Mesodermal cell (in vitro differentiated cells): Measurements from ENCODE around the gene PPCDC.
A peak's percentile ranks its signal among the peaks of the same experiment; 100 is the strongest.

Experiments
- H3K27ac ChIP-seq: 2 replicates; pipeline ENCODE4 v1.7.0; 2013; ENCODE audit warnings: mild to moderate bottlenecking, low read depth, low read length, moderate library complexity; ENCODE audit not compliant: severe bottlenecking
- H3K36me3 ChIP-seq: 2 replicates; pipeline ENCODE4 v1.7.1; 2013; ENCODE audit warnings: mild to moderate bottlenecking, low read length, moderate library complexity; ENCODE audit not compliant: control insufficient read depth, insufficient read depth
- H3K4me1 ChIP-seq: one replicate; pipeline ENCODE4 v1.7.1; 2013; ENCODE audit warnings: mild to moderate bottlenecking, low read length; ENCODE audit not compliant: insufficient read depth, control insufficient read depth, poor library complexity, severe bottlenecking
- H3K4me3 ChIP-seq: 2 replicates; pipeline ENCODE4 v1.7.0; 2013; ENCODE audit warnings: low read length, control low read depth, mild to moderate bottlenecking; ENCODE audit not compliant: insufficient read depth, poor library complexity, severe bottlenecking; ENCODE audit errors: extremely low read depth
- H3K9me3 ChIP-seq: 2 replicates; pipeline ENCODE4 v1.7.1; 2013; ENCODE audit warnings: mild to moderate bottlenecking, low read length, moderate library complexity; ENCODE audit not compliant: control insufficient read depth
- WGBS, 2 experiments: methylation state at CpG; one replicate each; pipeline ENCODE4 v1.1.5; 2013; ENCODE audit warnings: missing lambda C conversion rate in 2 of 2; ENCODE audit not compliant: insufficient coverage in 2 of 2; 5-methylcytosine and 5-hydroxymethylcytosine counted together

PPCDC gene

GRCh38 chr15:75029378-75030022 lies 6.1 kb downstream of the PPCDC start:
- peaks cover 17% of the 10 kb centered on the region for H3K36me3 ChIP-seq

GRCh38 chr15:75030023-75030413 lies 6.6 kb downstream of the PPCDC start:
- Histone ChIP-seq H3K27ac (peak overlapping the region; percentile 8), H3K4me3 (no peak overlapping the region), H3K36me3 (peaks cover 19% of the 10 kb centered on the region), H3K4me1 (peaks cover 16% of the 10 kb centered on the region), H3K9me3 (no peaks in the 10 kb centered on the region)
- 80 to 83% methylated on average over 1 to 2 of the region's 2 CpGs for WGBS, 2 experiments

More at GRCh38 chr15:75029378-75030022, 6.1 kb downstream of the PPCDC start:
- WGBS, 2 experiments = 42 to 69% methylated on average over 5 to 8 of the region's 12 CpGs
- Histone ChIP-seq H3K9me3 (no peaks in the 10 kb centered on the region), H3K4me3 (no peak overlapping the region), H3K4me1 (peaks cover 16% of the 10 kb centered on the region), H3K27ac (no peak overlapping the region)

GRCh38 chr15:75030424-75030823 lies 7.0 kb downstream of the PPCDC start:
- 83 to 92% methylated on average over 1 to 4 of the region's 4 CpGs for WGBS, 2 experiments
- Histone ChIP-seq H3K4me3 (no peak overlapping the region), H3K4me1 (peaks cover 16% of the 10 kb centered on the region), H3K36me3 (peaks cover 19% of the 10 kb centered on the region), H3K27ac (peak overlapping the region; percentile 8), H3K9me3 (no peaks in the 10 kb centered on the region)

GRCh38 chr15:75031848-75032247 lies 8.5 kb downstream of the PPCDC start:
- Histone ChIP-seq H3K9me3 (no peaks in the 10 kb centered on the region), H3K27ac (no peak overlapping the region), H3K4me1 (peaks cover 18% of the 10 kb centered on the region), H3K36me3 (peaks cover 19% of the 10 kb centered on the region), H3K4me3 (no peak overlapping the region)
- 33% methylated on average over 1 of the region's 4 CpGs; no CpG with 5 or more reads in 1 of the 2 experiments for WGBS, 2 experiments

GRCh38 chr15:75032395-75032794 lies 9.0 kb downstream of the PPCDC start:
- Histone ChIP-seq H3K27ac (no peak overlapping the region), H3K36me3 (peaks cover 19% of the 10 kb centered on the region), H3K4me3 (no peak overlapping the region), H3K4me1 (peaks cover 18% of the 10 kb centered on the region), H3K9me3 (no peaks in the 10 kb centered on the region)
- WGBS, 2 experiments = 100% methylated on average over 1 of the region's 2 CpGs; no CpG with 5 or more reads in 1 of the 2 experiments

- H3K27ac ChIP-seq = no peak overlapping the region
- H3K4me3 ChIP-seq = no peak overlapping the region
- peaks cover 18% of the 10 kb centered on the region for H3K4me1 ChIP-seq
- 87 to 93% methylated on average over 5 of the region's 6 CpGs for WGBS, 2 experiments
- H3K36me3 ChIP-seq = peaks cover 19% of the 10 kb centered on the region
- no peaks in the 10 kb centered on the region for H3K9me3 ChIP-seq
Observed at GRCh38 chr15:75033809-75034208, 10.4 kb downstream of the PPCDC start.

- no peak overlapping the region for H3K4me3 ChIP-seq
- H3K36me3 ChIP-seq = peaks cover 23% of the 10 kb centered on the region
- WGBS, 2 experiments = 93 to 98% methylated on average over 4 to 6 of the region's 8 CpGs
- peaks cover 15% of the 10 kb centered on the region for H3K4me1 ChIP-seq
- no peaks in the 10 kb centered on the region for H3K9me3 ChIP-seq
- H3K27ac ChIP-seq = no peak overlapping the region
Observed at GRCh38 chr15:75034615-75035014, 11.2 kb downstream of the PPCDC start.

GRCh38 chr15:75036212-75036616 lies 12.8 kb downstream of the PPCDC start:
- Histone ChIP-seq H3K4me3 (no peak overlapping the region), H3K4me1 (peaks cover 11% of the 10 kb centered on the region), H3K27ac (no peak overlapping the region), H3K36me3 (peaks cover 15% of the 10 kb centered on the region), H3K9me3 (no peaks in the 10 kb centered on the region)
- no CpG with 5 or more reads among the region's 2 CpGs for WGBS, 2 experiments

- Histone ChIP-seq H3K9me3 (no peaks in the 10 kb centered on the region), H3K27ac (no peak overlapping the region), H3K4me1 (peaks cover 6% of the 10 kb centered on the region), H3K36me3 (peaks cover 16% of the 10 kb centered on the region), H3K4me3 (no peak overlapping the region)
- 92 to 93% methylated on average over 5 to 6 of the region's 6 CpGs for WGBS, 2 experiments
Observed at GRCh38 chr15:75037685-75038084, 14.3 kb downstream of the PPCDC start.

- peaks cover 12% of the 10 kb centered on the region for H3K4me1 ChIP-seq
- no peak overlapping the region for H3K27ac ChIP-seq
- WGBS, 2 experiments = 100% methylated on average over 1 of the region's 3 CpGs; no CpG with 5 or more reads in 1 of the 2 experiments
- peaks cover 16% of the 10 kb centered on the region for H3K36me3 ChIP-seq
- no peaks in the 10 kb centered on the region for H3K9me3 ChIP-seq
- H3K4me3 ChIP-seq = no peak overlapping the region
Observed at GRCh38 chr15:75038231-75038630, 14.8 kb downstream of the PPCDC start.

GRCh38 chr15:75042730-75043508 lies 19.5 kb downstream of the PPCDC start:
- Histone ChIP-seq H3K9me3 (no peaks in the 10 kb centered on the region), H3K36me3 (peaks cover 22% of the 10 kb centered on the region), H3K27ac (peak overlapping the region; percentile 59), H3K4me1 (peaks cover 36% of the 10 kb centered on the region), H3K4me3 (no peak overlapping the region)
- 69 to 78% methylated on average over 7 to 11 of the region's 12 CpGs for WGBS, 2 experiments
